ENCODE measurements around the gene RNF208. TPM values are rescaled to one million over a fixed set of nuclear protein-coding genes. Genes with fewer than 3 reads are reported as not detected.

The RNF208 gene
- polyA plus RNA-seq, 1 donor (not counting 4 experiments of a cell fraction or from before 2014, with no cell fraction given) = not detected

DNA sequence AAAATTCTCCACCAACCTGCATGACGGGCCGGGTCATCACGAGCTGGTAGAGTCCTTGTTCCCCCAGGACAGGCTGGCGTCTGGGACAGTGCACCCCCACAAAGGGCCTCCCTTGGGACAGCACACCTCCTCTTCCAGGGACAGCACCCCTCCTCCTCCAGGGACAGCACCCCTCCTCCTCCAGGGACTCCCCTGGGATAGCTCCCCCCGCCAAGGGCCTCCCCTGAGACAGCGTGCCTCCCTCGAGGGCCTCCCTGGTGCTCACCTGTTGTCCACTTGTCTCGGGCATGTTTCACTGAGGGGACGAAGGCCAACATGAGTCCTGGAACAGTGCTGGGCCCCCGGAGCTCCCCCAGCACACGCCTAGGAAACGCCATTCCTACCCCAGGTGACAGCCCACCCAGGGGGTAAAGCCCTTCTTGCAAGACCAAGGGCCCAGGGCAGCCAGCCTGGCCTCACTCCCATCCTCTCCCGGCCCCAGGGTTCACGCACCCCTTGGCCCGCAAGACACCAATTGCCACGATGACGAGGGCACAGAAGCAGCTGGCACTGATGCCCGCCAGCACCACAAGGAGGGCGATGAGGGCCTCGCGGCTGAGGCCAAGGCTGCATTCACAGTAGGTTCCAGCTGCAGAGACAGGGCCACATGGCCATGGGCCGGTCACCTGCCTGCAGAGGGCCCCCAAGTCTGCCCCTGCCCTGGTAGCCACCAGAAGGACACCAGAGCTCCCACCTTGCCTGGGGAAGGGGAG, 50.7 kb downstream of the RNF208 start:
- TF ChIP-seq, protein P1, sequence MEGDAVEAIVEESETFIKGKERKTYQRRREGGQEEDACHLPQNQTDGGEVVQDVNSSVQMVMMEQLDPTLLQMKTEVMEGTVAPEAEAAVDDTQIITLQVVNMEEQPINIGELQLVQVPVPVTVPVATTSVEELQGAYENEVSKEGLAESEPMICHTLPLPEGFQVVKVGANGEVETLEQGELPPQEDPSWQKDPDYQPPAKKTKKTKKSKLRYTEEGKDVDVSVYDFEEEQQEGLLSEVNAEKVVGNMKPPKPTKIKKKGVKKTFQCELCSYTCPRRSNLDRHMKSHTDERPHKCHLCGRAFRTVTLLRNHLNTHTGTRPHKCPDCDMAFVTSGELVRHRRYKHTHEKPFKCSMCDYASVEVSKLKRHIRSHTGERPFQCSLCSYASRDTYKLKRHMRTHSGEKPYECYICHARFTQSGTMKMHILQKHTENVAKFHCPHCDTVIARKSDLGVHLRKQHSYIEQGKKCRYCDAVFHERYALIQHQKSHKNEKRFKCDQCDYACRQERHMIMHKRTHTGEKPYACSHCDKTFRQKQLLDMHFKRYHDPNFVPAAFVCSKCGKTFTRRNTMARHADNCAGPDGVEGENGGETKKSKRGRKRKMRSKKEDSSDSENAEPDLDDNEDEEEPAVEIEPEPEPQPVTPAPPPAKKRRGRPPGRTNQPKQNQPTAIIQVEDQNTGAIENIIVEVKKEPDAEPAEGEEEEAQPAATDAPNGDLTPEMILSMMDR (optimal IDR thresholded peaks at IDR 0.05 in 1 of 3, IDR thresholded peaks at IDR 0.05 in 1 of 3, conservative IDR thresholded peaks at IDR 0.05 in 1 of 3; ENCODE audit: extremely low read depth in 1 of 3, insufficient read depth in 2 of 3, low read length in 3 of 3) = no peak
- TF ChIP-seq EZH2 (IDR thresholded peaks at IDR 0.05; ENCODE audit: low read length) = no peak
- no peaks in the 10 kb centered on the region for H3K36me3 ChIP-seq (ENCODE audit: control insufficient read depth in 2 of 2, extremely low read depth in 1 of 2, insufficient read depth in 2 of 2, low read length in 2 of 2)
- H3K4me1 ChIP-seq (ENCODE audit: control insufficient read depth, extremely low read depth, insufficient read depth, low read length) = no peaks in the 10 kb centered on the region
- H3K79me2 ChIP-seq (ENCODE audit: control insufficient read depth, insufficient read depth, low read length) = no peaks in the 10 kb centered on the region
- H3K4me3 ChIP-seq (ENCODE audit: control insufficient read depth in 2 of 3, extremely low read depth in 1 of 3, insufficient read depth in 2 of 3, low read depth in 1 of 3, low read length in 3 of 3) = no peak overlapping the region
- dilution Hi-C loops (cut with MboI; ENCODE audit: extremely low pct_ligation_motif_present, low sequenced_read_pairs) = no loop called here
- no peaks in the 10 kb centered on the region for H3K9me1 ChIP-seq (ENCODE audit: control insufficient read depth, extremely low read depth, insufficient read depth, low read length)
- peaks cover 89% of the 10 kb centered on the region for H3K27me3 ChIP-seq (ENCODE audit: control insufficient read depth, extremely low read depth, insufficient read depth, low read length)
- H3K9ac ChIP-seq (ENCODE audit: control insufficient read depth, extremely low read depth, insufficient read depth, low read length) = no peak overlapping the region
- peaks cover 9% of the 10 kb centered on the region for H4K20me1 ChIP-seq (ENCODE audit: control insufficient read depth, extremely low read depth, insufficient read depth, low read length)
- no peak overlapping the region for H3K27ac ChIP-seq (ENCODE audit: control insufficient read depth, insufficient read depth, low read length)
- H3K4me2 ChIP-seq (ENCODE audit: control insufficient read depth, extremely low read depth, insufficient read depth, low read depth, low read length) = no peak overlapping the region
- DNase-seq (ENCODE audit: low read depth, low spot score) (no peak), FAIRE-seq (no peak)
- no peak overlapping the region for H2AFZ ChIP-seq (ENCODE audit: control insufficient read depth, low read length)
- no peaks in the 10 kb centered on the region for H3K9me3 ChIP-seq (ENCODE audit: control insufficient read depth, low read depth, low read length)

DNA sequence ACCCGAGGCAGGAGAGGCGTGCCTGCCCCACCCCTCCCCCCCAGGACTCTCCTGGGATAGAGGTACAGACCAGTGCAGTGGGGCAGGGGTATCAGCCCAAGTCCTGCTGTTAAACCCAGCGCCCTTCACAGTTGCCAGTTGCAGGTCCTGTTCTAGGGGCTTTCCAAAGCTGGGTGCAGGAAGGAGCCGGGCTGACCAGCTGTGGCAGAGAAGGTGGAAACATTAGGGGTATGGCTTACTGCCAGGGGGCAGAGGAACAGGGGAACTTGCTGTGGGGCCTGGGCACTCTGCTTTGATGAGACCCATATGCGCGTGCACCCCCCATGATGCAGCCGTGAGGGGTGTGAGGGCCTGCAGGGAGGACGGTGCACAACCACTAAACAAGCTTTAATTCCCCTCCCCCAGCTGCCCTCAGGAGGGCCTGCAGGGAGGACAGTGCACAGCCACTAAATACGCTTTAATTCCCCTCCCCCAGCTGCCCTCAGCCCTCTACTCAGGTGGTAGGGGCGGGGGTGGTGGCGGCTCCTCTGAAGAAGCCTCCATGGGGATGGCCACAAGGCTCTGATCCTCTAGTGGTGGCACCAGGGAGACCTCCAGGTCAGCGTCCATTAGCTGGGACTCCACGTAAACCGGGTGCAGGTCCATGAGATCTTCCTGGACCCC, 51.4 kb downstream of the RNF208 start:
- H3K27me3 ChIP-seq (ENCODE audit: control insufficient read depth, extremely low read depth, insufficient read depth, low read length) = peaks cover 96% of the 10 kb centered on the region
- peaks cover 9% of the 10 kb centered on the region for H4K20me1 ChIP-seq (ENCODE audit: control insufficient read depth, extremely low read depth, insufficient read depth, low read length)
- H3K4me1 ChIP-seq (ENCODE audit: control insufficient read depth, extremely low read depth, insufficient read depth, low read length) = no peaks in the 10 kb centered on the region
- TF ChIP-seq, protein P1 (optimal IDR thresholded peaks at IDR 0.05 in 1 of 3, IDR thresholded peaks at IDR 0.05 in 1 of 3, conservative IDR thresholded peaks at IDR 0.05 in 1 of 3; ENCODE audit: extremely low read depth in 1 of 3, insufficient read depth in 2 of 3, low read length in 3 of 3) = no peak
- no peak for TF ChIP-seq EZH2 (IDR thresholded peaks at IDR 0.05; ENCODE audit: low read length)
- H3K9me1 ChIP-seq (ENCODE audit: control insufficient read depth, extremely low read depth, insufficient read depth, low read length) = no peaks in the 10 kb centered on the region
- no peak overlapping the region for H3K4me2 ChIP-seq (ENCODE audit: control insufficient read depth, extremely low read depth, insufficient read depth, low read depth, low read length)
- no peak overlapping the region for H3K4me3 ChIP-seq (ENCODE audit: control insufficient read depth in 2 of 3, extremely low read depth in 1 of 3, insufficient read depth in 2 of 3, low read depth in 1 of 3, low read length in 3 of 3)
- dilution Hi-C loops (cut with MboI; ENCODE audit: extremely low pct_ligation_motif_present, low sequenced_read_pairs) = no loop called here
- no peak overlapping the region for H2AFZ ChIP-seq (ENCODE audit: control insufficient read depth, low read length)
- no peaks in the 10 kb centered on the region for H3K36me3 ChIP-seq (ENCODE audit: control insufficient read depth in 2 of 2, extremely low read depth in 1 of 2, insufficient read depth in 2 of 2, low read length in 2 of 2)
- FAIRE-seq (no peak), DNase-seq (ENCODE audit: low read depth, low spot score) (no peak)
- H3K27ac ChIP-seq (ENCODE audit: control insufficient read depth, insufficient read depth, low read length) = no peak overlapping the region
- no peaks in the 10 kb centered on the region for H3K79me2 ChIP-seq (ENCODE audit: control insufficient read depth, insufficient read depth, low read length)
- H3K9me3 ChIP-seq (ENCODE audit: control insufficient read depth, low read depth, low read length) = no peaks in the 10 kb centered on the region
- no peak overlapping the region for H3K9ac ChIP-seq (ENCODE audit: control insufficient read depth, extremely low read depth, insufficient read depth, low read length)

Other genes starting within 250 kb of the RNF208 start
- not detected in 3 replicates for gene PTGDS, start 244.7 kb downstream of the RNF208 start, polyA plus RNA-seq
- gene LCNL1, start 239.2 kb downstream of the RNF208 start, polyA plus RNA-seq = not detected in 3 replicates
- 11.2 to 14.6 TPM (median 13.6 TPM) in 3 replicates for gene PAXX, start 229.8 kb downstream of the RNF208 start, polyA plus RNA-seq
- gene CLIC3, start 225.7 kb downstream of the RNF208 start, polyA plus RNA-seq = 5.5 to 36.0 TPM (median 9.4 TPM) in 3 replicates
- gene ABCA2, start 194.0 kb downstream of the RNF208 start, polyA plus RNA-seq = 1.3 to 4.2 TPM (median 1.4 TPM) in 3 replicates
- gene FUT7, start 190.2 kb downstream of the RNF208 start, polyA plus RNA-seq = not detected in 3 replicates
- 9.8 to 23.8 TPM (median 10.6 TPM) in 3 replicates for gene NPDC1, start 176.1 kb downstream of the RNF208 start, polyA plus RNA-seq
- gene ENTPD2, start 168.2 kb downstream of the RNF208 start, polyA plus RNA-seq = 0.52 to 1.3 TPM (median 0.65 TPM) in 3 replicates
- 0.90 to 1.6 TPM (median 1.2 TPM) in 3 replicates for gene SAPCD2, start 151.7 kb downstream of the RNF208 start, polyA plus RNA-seq
- 2.7 to 4.3 TPM (median 4.3 TPM) in 3 replicates for gene UAP1L1, start 144.7 kb downstream of the RNF208 start, polyA plus RNA-seq
- gene MAN1B1, start 135.3 kb downstream of the RNF208 start, polyA plus RNA-seq = 31.4 to 48.2 TPM (median 34.3 TPM) in 3 replicates
- gene DPP7, start 107.5 kb downstream of the RNF208 start, polyA plus RNA-seq = 29.7 to 93.1 TPM (median 35.3 TPM) in 3 replicates
- 0.03 to 0.26 TPM (median 0.03 TPM) in 3 replicates for gene GRIN1, start 83.1 kb downstream of the RNF208 start, polyA plus RNA-seq
- not detected in 3 replicates for gene LRRC26, start 52.2 kb downstream of the RNF208 start, polyA plus RNA-seq
- gene TMEM210, start 50.2 kb downstream of the RNF208 start, polyA plus RNA-seq = not detected in 3 replicates
- gene ANAPC2, start 33.7 kb downstream of the RNF208 start, polyA plus RNA-seq = 11.9 to 24.0 TPM (median 13.8 TPM) in 3 replicates
- gene SSNA1, start 33.6 kb downstream of the RNF208 start, polyA plus RNA-seq = 45.3 to 63.2 TPM (median 56.7 TPM) in 3 replicates
- gene TPRN, start 21.5 kb downstream of the RNF208 start, polyA plus RNA-seq = 1.1 to 2.2 TPM (median 1.6 TPM) in 3 replicates
- 22.3 to 36.7 TPM (median 29.2 TPM) in 3 replicates for gene TMEM203, start 16.6 kb downstream of the RNF208 start, polyA plus RNA-seq
- gene NDOR1, start 16.5 kb downstream of the RNF208 start, polyA plus RNA-seq = 3.9 to 6.0 TPM (median 5.5 TPM) in 3 replicates
- gene CYSRT1, start 2.9 kb upstream of the RNF208 start, polyA plus RNA-seq = 0.80 to 1.8 TPM (median 1.2 TPM) in 3 replicates
- gene RNF224, start 5.3 kb upstream of the RNF208 start, polyA plus RNA-seq = not detected in 3 replicates
- gene SLC34A3, start 8.7 kb upstream of the RNF208 start, polyA plus RNA-seq = 0.03 TPM in 1 of 3 replicates, not detected in the others
- 390 to 693 TPM (median 440 TPM) in 3 replicates for gene TUBB4B, start 19.0 kb upstream of the RNF208 start, polyA plus RNA-seq
- not detected in 3 replicates for gene STPG3, start 29.0 kb upstream of the RNF208 start, polyA plus RNA-seq
- gene NELFB, start 33.1 kb upstream of the RNF208 start, polyA plus RNA-seq = 25.1 to 40.2 TPM (median 35.0 TPM) in 3 replicates
- gene TOR4A, start 55.5 kb upstream of the RNF208 start, polyA plus RNA-seq = 5.8 to 9.8 TPM (median 7.8 TPM) in 3 replicates
- 0.43 to 2.4 TPM (median 2.2 TPM) in 3 replicates for gene NRARP, start 80.0 kb upstream of the RNF208 start, polyA plus RNA-seq
- gene EXD3, start 200.9 kb upstream of the RNF208 start, polyA plus RNA-seq = 1.5 to 5.4 TPM (median 1.9 TPM) in 3 replicates
- 0.07 to 0.33 TPM (median 0.09 TPM) in 3 replicates for gene NOXA1, start 201.2 kb upstream of the RNF208 start, polyA plus RNA-seq
- gene ENTPD8, start 219.1 kb upstream of the RNF208 start, polyA plus RNA-seq = not detected in 3 replicates
- 29.5 to 46.6 TPM (median 33.1 TPM) in 3 replicates for gene NSMF, start 237.1 kb upstream of the RNF208 start, polyA plus RNA-seq